Measurements from ENCODE around the gene FBXO7. TPM values are rescaled to one million over a fixed set of nuclear protein-coding genes. Genes with fewer than 3 reads are reported as not detected.

Gene FBXO7
- total RNA-seq, 1 experiment from 2014 or later, result 47.8 TPM

DNA sequence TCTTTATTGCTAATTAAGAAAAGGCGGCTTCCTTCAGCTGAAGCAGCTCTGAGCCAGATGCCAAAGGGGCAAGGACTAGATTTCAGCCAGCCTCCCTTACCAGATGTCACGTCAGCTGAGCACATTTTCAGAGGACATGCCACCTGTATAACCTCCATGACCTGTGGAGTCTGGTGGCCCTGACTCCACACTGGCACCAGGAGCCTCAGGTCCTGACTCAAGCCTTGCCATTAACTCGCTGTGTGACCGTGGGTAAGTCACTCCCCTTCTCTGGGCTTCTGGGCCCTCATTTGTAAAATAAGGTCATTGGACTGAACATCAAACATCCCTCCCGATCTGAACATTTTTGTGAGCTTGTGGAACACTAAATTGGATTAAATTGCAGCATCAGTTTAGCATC is 46.0 kb downstream of the FBXO7 start:
- Histone ChIP-seq H2BK20ac (ENCODE audit: low read depth, low read length, poor library complexity, severe bottlenecking) (no peak overlapping the region), H2BK12ac (ENCODE audit: insufficient read length, low read depth, low read length) (no peak overlapping the region), H3K4me1 (ENCODE audit: insufficient read depth, low read length) (no peaks in the 10 kb centered on the region), H2BK120ac (ENCODE audit: low read depth, low read length, poor library complexity, severe bottlenecking) (no peak overlapping the region), H3K23ac (ENCODE audit: insufficient read length, low read depth, low read length) (no peak overlapping the region), H3K79me1 (ENCODE audit: insufficient read depth, low read depth, low read length, poor library complexity, severe bottlenecking) (no peaks in the 10 kb centered on the region), H3K4me2 (ENCODE audit: insufficient read depth, insufficient read length, low read length) (no peak overlapping the region), H2BK15ac (ENCODE audit: low read depth, low read length) (no peak overlapping the region), H3T11ph (ENCODE audit: low read length) (no peak overlapping the region), H4K5ac (ENCODE audit: insufficient read length, low read depth, low read length) (no peak overlapping the region), H3K56ac (ENCODE audit: insufficient read length, low read depth, low read length) (no peak overlapping the region), H4K91ac (ENCODE audit: insufficient read length, low read depth, low read length) (no peak overlapping the region), H3K9ac (ENCODE audit: extremely low read depth, insufficient read length, low read length) (no peak overlapping the region), H2BK5ac (ENCODE audit: insufficient read length, low read length) (no peak overlapping the region), H3K9me3 (ENCODE audit: control insufficient read depth, low read depth, low read length) (no peaks in the 10 kb centered on the region), H4K20me1 (ENCODE audit: control insufficient read depth, insufficient read depth, insufficient read length) (no peaks in the 10 kb centered on the region), H3K18ac (ENCODE audit: insufficient read length, low read depth, low read length) (no peak overlapping the region), H2AFZ (ENCODE audit: low read length) (no peak overlapping the region), H4K8ac (replicated peaks; ENCODE audit: insufficient read length, low read depth, low read length) (no peak overlapping the region), H2AK5ac (ENCODE audit: insufficient read length, low read length) (no peak overlapping the region), H3K27me3 (ENCODE audit: insufficient read depth, low read length) (no peaks in the 10 kb centered on the region), H3K27ac (ENCODE audit: insufficient read length, low read depth, low read length) (no peak overlapping the region), H3K23me2 (ENCODE audit: insufficient read length, low read depth, low read length, poor library complexity, severe bottlenecking) (no peaks in the 10 kb centered on the region), H3K4ac (ENCODE audit: low read depth, low read length) (no peak overlapping the region), H3K14ac (ENCODE audit: insufficient read depth, low read length) (no peak overlapping the region), H3K79me2 (ENCODE audit: insufficient read depth, low read length) (no peaks in the 10 kb centered on the region)
- Mint-ChIP-seq H3K4me3 (no peak overlapping the region), H3K4me1 (peaks cover 0 to 8% of the 10 kb centered on the region in 2 experiments; a peak in 2 of 4 replicates), H3K27ac (no peak overlapping the region), H3K36me3 (ENCODE audit: insufficient read depth in 1 of 3, low read depth in 3 of 3) (peaks cover 13 to 45% (median 43%) of the 10 kb centered on the region in 3 experiments), H3K27me3 (ENCODE audit: low read depth) (no peaks in the 10 kb centered on the region), H3K9me3 (peaks cover 3 to 14% of the 10 kb centered on the region in 2 experiments; a peak in 2 of 5 replicates)
- no peak for DNase-seq
- WGBS (ENCODE audit: extremely low coverage, insufficient read length, low lambda C conversion rate), result no CpG with 5 or more reads among the region's 5 CpGs
- TF ChIP-seq, protein P1, sequence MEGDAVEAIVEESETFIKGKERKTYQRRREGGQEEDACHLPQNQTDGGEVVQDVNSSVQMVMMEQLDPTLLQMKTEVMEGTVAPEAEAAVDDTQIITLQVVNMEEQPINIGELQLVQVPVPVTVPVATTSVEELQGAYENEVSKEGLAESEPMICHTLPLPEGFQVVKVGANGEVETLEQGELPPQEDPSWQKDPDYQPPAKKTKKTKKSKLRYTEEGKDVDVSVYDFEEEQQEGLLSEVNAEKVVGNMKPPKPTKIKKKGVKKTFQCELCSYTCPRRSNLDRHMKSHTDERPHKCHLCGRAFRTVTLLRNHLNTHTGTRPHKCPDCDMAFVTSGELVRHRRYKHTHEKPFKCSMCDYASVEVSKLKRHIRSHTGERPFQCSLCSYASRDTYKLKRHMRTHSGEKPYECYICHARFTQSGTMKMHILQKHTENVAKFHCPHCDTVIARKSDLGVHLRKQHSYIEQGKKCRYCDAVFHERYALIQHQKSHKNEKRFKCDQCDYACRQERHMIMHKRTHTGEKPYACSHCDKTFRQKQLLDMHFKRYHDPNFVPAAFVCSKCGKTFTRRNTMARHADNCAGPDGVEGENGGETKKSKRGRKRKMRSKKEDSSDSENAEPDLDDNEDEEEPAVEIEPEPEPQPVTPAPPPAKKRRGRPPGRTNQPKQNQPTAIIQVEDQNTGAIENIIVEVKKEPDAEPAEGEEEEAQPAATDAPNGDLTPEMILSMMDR (conservative IDR thresholded peaks at IDR 0.05), result no peak

Measured in H9 (cell line).